Caco-2 (cell line): Measurements from ENCODE around the gene FAM174B. TPM values are rescaled to one million over a fixed set of nuclear protein-coding genes. Genes with fewer than 3 reads are reported as not detected.
A peak's percentile ranks its signal among the peaks of the same experiment; 100 is the strongest.

Experiments used
- BruUV-seq: library from RNA; stranded (reverse); fragments of 400-500 nt; replicated peaks from 2 replicates; lab custom pipeline; 2021; lab: Mats Ljungman, UMichigan
- CTCF ChIA-PET: fragments of 300-600 bp; sonication (Branson Sonifier 250); formaldehyde crosslinking; loops from one replicate; lab custom pipeline; 2022; ENCODE audit warnings: antibody characterized with exemption; lab: Charles Lee
- POLR2A ChIA-PET: fragments of 300-600 bp; sonication (Branson Sonifier 250); formaldehyde crosslinking; loops from one replicate; lab custom pipeline; 2022; ENCODE audit warnings: antibody characterized with exemption; lab: Charles Lee
- DNase-seq, 2 experiments: peaks; one replicate each; pipeline versions ENCODE4 v3.0.0 to v3.0.0-alpha.2; 2020 to 2022
- H3K27me3 ChIP-seq: replicated peaks from 2 replicates; pipeline ENCODE4 v1.6.0; 2011; ENCODE audit warnings: low read length; ENCODE audit not compliant: control insufficient read depth, insufficient read depth
- H3K36me3 ChIP-seq: 2 replicates; pipeline ENCODE4 v1.5.1; 2011; ENCODE audit warnings: low read length; ENCODE audit not compliant: control insufficient read depth, insufficient read depth
- H3K4me1 ChIP-seq: fragments of 250-450 bp; sonication (Bioruptor Pico); 2 replicates; pipeline ENCODE4 v1.5.1; 2020; ENCODE audit warnings: mild to moderate bottlenecking
- H3K4me3 ChIP-seq: 2 replicates; pipeline ENCODE4 v1.5.1; 2011; ENCODE audit warnings: low read depth, mild to moderate bottlenecking, control low read depth, low read length
- H3K9me3 ChIP-seq: fragments of 250-450 bp; sonication (Bioruptor Pico); 2 replicates; pipeline ENCODE4 v1.5.1; 2020; ENCODE audit warnings: mild to moderate bottlenecking, moderate library complexity
- H3K27ac Mint-ChIP-seq: one replicate; pipeline ENCODE4 v1.8.0; 2022; ENCODE audit warnings: mixed read lengths; ENCODE audit not compliant: unreplicated experiment
- H3K27me3 Mint-ChIP-seq: one replicate; pipeline ENCODE4 v1.8.0; 2022; ENCODE audit warnings: mixed read lengths; ENCODE audit not compliant: insufficient read depth, unreplicated experiment
- H3K36me3 Mint-ChIP-seq: one replicate; pipeline ENCODE4 v1.8.0; 2022; ENCODE audit warnings: mild to moderate bottlenecking, mixed read lengths; ENCODE audit not compliant: insufficient read depth, unreplicated experiment
- H3K4me1 Mint-ChIP-seq: one replicate; pipeline ENCODE4 v1.8.0; 2022; ENCODE audit warnings: low read depth, mixed read lengths; ENCODE audit not compliant: unreplicated experiment
- H3K4me3 Mint-ChIP-seq: one replicate; pipeline ENCODE4 v1.8.0; 2022; ENCODE audit warnings: mild to moderate bottlenecking, moderate library complexity, mixed read lengths; ENCODE audit not compliant: unreplicated experiment
- H3K9me3 Mint-ChIP-seq: one replicate; pipeline ENCODE4 v1.8.0; 2022; ENCODE audit warnings: mixed read lengths; ENCODE audit not compliant: unreplicated experiment
- intact Hi-C: fragments of 100-400 bp; cut with micrococcal nuclease; formaldehyde crosslinking; loops from one replicate; pipeline ENCODE4 v1.10.0; 2022; ENCODE audit not compliant: unreplicated experiment
- total RNA-seq: library from RNA; stranded (reverse); gene quantifications from 2 replicates; pipeline ENCODE4 v1.2.3, GENCODE V29; 2022
- TF ChIP-seq, protein P1 (sequence below), 2 experiments: fragments of 200-600 bp in 1 of 2; IDR thresholded peaks; 1 replicate in 1 of 2; 2 replicates in 1 of 2; pipeline versions ENCODE4 v1.5.1 to v1.8.0; 2011 to 2022; ENCODE audit warnings: antibody characterized with exemption in 1 of 2, control low read depth in 1 of 2, inconsistent platforms in 1 of 2, low read depth in 1 of 2, low read length in 1 of 2, mild to moderate bottlenecking in 1 of 2, moderate library complexity in 1 of 2; ENCODE audit not compliant: insufficient read depth in 1 of 2, severe bottlenecking in 1 of 2, unreplicated experiment in 1 of 2

The FAM174B gene
- total RNA-seq, 1 experiment from 2014 or later, result 79.4 TPM

DNA sequence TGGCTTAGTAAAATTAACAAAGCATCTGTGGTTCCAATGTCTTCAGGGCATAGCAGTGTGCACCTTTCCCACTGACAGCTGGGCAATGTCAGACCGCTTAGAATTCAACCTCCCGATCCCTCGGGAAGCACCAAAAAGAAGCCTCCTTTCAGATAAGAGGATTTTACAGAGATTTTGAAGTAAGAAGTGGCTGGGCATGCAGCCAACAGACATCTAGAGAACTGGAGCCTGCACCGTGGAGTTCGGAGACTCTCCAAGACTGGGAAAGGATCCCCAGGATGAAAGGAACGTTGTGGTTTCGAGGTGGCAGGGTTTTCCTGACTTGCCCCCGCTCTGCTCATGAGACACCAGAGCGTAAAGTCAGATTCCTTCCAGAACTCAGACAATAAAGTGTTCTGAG is 5.3 kb downstream of the FAM174B start:
- Histone ChIP-seq H3K36me3 (peaks cover 9% of the 10 kb centered on the region), H3K4me3 (no peak overlapping the region), H3K27me3 (no peaks in the 10 kb centered on the region), H3K4me1 (peaks cover 45% of the 10 kb centered on the region), H3K9me3 (peaks cover 11% of the 10 kb centered on the region; the same call in 1 of the 2 replicates)
- H3K4me3 Mint-ChIP-seq, result no peak overlapping the region
- POLR2A ChIA-PET, result no interaction called here
- no peaks in the 10 kb centered on the region for H3K27me3 Mint-ChIP-seq
- peaks cover 76% of the 10 kb centered on the region for H3K36me3 Mint-ChIP-seq
- DNase-seq, result no peak
- intact Hi-C loops, result no loop called here
- CTCF ChIA-PET, result no interaction called here
- peaks cover 17% of the 10 kb centered on the region for H3K9me3 Mint-ChIP-seq
- TF ChIP-seq, protein P1, sequence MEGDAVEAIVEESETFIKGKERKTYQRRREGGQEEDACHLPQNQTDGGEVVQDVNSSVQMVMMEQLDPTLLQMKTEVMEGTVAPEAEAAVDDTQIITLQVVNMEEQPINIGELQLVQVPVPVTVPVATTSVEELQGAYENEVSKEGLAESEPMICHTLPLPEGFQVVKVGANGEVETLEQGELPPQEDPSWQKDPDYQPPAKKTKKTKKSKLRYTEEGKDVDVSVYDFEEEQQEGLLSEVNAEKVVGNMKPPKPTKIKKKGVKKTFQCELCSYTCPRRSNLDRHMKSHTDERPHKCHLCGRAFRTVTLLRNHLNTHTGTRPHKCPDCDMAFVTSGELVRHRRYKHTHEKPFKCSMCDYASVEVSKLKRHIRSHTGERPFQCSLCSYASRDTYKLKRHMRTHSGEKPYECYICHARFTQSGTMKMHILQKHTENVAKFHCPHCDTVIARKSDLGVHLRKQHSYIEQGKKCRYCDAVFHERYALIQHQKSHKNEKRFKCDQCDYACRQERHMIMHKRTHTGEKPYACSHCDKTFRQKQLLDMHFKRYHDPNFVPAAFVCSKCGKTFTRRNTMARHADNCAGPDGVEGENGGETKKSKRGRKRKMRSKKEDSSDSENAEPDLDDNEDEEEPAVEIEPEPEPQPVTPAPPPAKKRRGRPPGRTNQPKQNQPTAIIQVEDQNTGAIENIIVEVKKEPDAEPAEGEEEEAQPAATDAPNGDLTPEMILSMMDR (IDR thresholded peaks at IDR 0.05; ENCODE audit: insufficient read depth in 1 of 2, low read depth in 1 of 2, low read length in 1 of 2, severe bottlenecking in 1 of 2, unreplicated experiment in 1 of 2), result no peak
- no TSS peak for BruUV-seq
- peaks cover 59% of the 10 kb centered on the region for H3K4me1 Mint-ChIP-seq
- no peak overlapping the region for H3K27ac Mint-ChIP-seq

DNA sequence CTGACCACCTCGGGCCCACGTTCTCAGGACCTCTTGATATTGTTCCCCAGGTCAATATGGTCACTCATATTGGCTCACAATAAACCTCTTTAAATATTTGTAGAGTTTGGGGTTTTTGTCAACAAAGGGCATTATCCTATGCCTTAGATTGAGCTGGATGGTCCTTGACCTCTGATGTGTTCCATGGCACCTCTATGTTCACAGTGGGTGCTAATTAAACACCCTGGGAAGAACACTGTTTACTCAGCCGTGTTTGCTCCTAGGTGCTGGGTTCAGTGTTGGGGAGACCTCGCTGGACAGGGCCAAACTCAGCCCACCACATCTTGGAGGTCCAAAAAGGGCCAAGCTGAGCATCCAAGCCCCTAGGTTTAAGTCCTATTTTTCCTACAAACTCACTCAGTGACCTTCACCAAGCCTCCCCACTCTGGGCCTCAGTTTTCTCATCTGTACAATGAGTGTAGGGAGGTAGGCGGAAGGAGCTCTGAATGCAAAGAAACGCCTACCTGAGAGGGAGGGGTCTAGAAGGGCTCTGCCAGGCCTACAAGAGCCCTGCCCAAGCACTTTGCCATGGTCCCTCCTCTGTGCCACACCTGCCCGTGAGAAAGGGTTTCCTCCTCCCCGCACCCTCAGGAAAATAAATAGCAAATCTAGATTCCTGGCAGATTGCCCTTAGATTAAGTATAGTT is 7.2 kb downstream of the FAM174B start:
- Histone ChIP-seq H3K27me3 (no peaks in the 10 kb centered on the region), H3K9me3 (peaks cover 11% of the 10 kb centered on the region; the same call in 1 of the 2 replicates), H3K4me1 (peaks cover 40% of the 10 kb centered on the region), H3K4me3 (no peak overlapping the region), H3K36me3 (peaks cover 9% of the 10 kb centered on the region)
- no peaks in the 10 kb centered on the region for H3K27me3 Mint-ChIP-seq
- ChIA-PET CTCF (interaction anchor here (0.5 kb wide), 1 partner anchor 20 kb away, joined by 5 read pairs; no protein-coding TSS in a partner anchor), POLR2A (no interaction called here)
- BruUV-seq, result no TSS peak
- H3K9me3 Mint-ChIP-seq, result peaks cover 17% of the 10 kb centered on the region
- DNase-seq, result no peak
- peak overlapping the region; percentile 33 for H3K27ac Mint-ChIP-seq
- TF ChIP-seq, protein P1 (IDR thresholded peaks at IDR 0.05; ENCODE audit: insufficient read depth in 1 of 2, low read depth in 1 of 2, low read length in 1 of 2, severe bottlenecking in 1 of 2, unreplicated experiment in 1 of 2), result no peak
- peak overlapping the region; percentile 22 for H3K4me3 Mint-ChIP-seq
- intact Hi-C loops, result no loop called here
- peaks cover 64% of the 10 kb centered on the region for H3K36me3 Mint-ChIP-seq
- peaks cover 62% of the 10 kb centered on the region for H3K4me1 Mint-ChIP-seq

DNA sequence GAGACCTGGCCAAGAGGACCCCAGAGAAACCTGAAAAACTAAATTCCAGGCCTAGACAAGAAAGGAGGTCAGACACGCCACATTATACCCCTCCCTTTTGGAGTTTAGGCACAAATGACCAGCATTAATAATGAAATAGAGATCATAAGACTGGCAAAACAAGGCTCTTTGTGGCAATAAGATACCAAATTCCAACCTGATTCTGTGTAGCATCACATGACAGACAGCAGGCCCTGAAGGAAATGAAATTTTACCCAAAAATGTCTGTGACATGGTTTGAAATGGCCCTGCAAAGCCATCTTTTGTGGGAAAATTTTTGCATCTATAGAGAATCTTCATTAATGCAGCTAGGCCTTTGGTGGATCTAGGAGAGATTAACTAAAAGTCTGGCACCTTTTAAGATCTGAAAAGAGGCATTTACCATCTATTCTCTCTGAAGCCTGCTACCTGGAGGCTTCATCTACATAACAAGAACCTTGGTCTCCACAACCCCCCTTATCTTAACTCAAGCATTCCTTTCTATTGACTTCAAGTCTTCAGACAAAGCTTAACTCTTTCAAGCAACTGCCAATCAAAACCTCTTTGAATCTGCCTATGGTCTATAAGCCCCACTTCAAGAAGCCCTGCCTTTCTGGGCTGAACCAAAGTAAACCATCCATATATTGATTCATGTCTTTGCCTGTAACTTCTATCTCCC is 8.0 kb downstream of the FAM174B start:
- Mint-ChIP-seq H3K36me3 (peaks cover 62% of the 10 kb centered on the region), H3K4me1 (peaks cover 55% of the 10 kb centered on the region), H3K4me3 (peak overlapping the region; percentile 22), H3K27ac (peak overlapping the region; percentile 77), H3K27me3 (no peaks in the 10 kb centered on the region), H3K9me3 (peaks cover 21% of the 10 kb centered on the region)
- Histone ChIP-seq H3K27me3 (no peaks in the 10 kb centered on the region), H3K4me1 (peaks cover 37% of the 10 kb centered on the region), H3K36me3 (peaks cover 8% of the 10 kb centered on the region), H3K9me3 (peaks cover 11% of the 10 kb centered on the region; the same call in 1 of the 2 replicates), H3K4me3 (no peak overlapping the region)
- DNase-seq, result no peak
- no TSS peak for BruUV-seq
- intact Hi-C loops, result no loop called here
- CTCF ChIA-PET, result no interaction called here
- TF ChIP-seq, protein P1 (IDR thresholded peaks at IDR 0.05; ENCODE audit: insufficient read depth in 1 of 2, low read depth in 1 of 2, low read length in 1 of 2, severe bottlenecking in 1 of 2, unreplicated experiment in 1 of 2), result no peak
- POLR2A ChIA-PET, result no interaction called here
